H9 (cell line): ENCODE measurements around the gene AQP2. TPM values are rescaled to one million over a fixed set of nuclear protein-coding genes. Genes with fewer than 3 reads are reported as not detected.

ENCODE experiments used
- DNase-seq: peaks from one replicate; pipeline ENCODE4 v3.0.0-alpha.2; 2017
- H2AFZ ChIP-seq: one replicate; pipeline ENCODE4 v1.6.1; 2013; ENCODE audit warnings: mild to moderate bottlenecking, low read length, control low read depth, moderate library complexity
- H2AK5ac ChIP-seq: 2 replicates; pipeline ENCODE4 v1.6.1; 2013; ENCODE audit warnings: low read length, control low read depth, mixed read lengths; ENCODE audit not compliant: insufficient read length
- H2BK120ac ChIP-seq: one replicate; pipeline ENCODE4 v1.6.1; 2013; ENCODE audit warnings: low read depth, mild to moderate bottlenecking, low read length, control low read depth, inconsistent platforms; ENCODE audit not compliant: poor library complexity, severe bottlenecking
- H2BK12ac ChIP-seq: 2 replicates; pipeline ENCODE4 v1.6.1; 2013; ENCODE audit warnings: low read length, control low read depth, mixed read lengths, low read depth; ENCODE audit not compliant: insufficient read length
- H2BK15ac ChIP-seq: 2 replicates; pipeline ENCODE4 v1.6.1; 2013; ENCODE audit warnings: low read depth, low read length, control low read depth
- H2BK20ac ChIP-seq: one replicate; pipeline ENCODE4 v1.6.1; 2013; ENCODE audit warnings: low read depth, mild to moderate bottlenecking, low read length, control low read depth, inconsistent platforms; ENCODE audit not compliant: poor library complexity, severe bottlenecking
- H2BK5ac ChIP-seq: 2 replicates; pipeline ENCODE4 v1.6.1; 2013; ENCODE audit warnings: low read length, control low read depth, mixed read lengths; ENCODE audit not compliant: insufficient read length
- H3K14ac ChIP-seq: 2 replicates; pipeline ENCODE4 v1.6.1; 2013; ENCODE audit warnings: low read length, control low read depth; ENCODE audit not compliant: insufficient read depth
- H3K18ac ChIP-seq: 2 replicates; pipeline ENCODE4 v1.6.1; 2013; ENCODE audit warnings: low read depth, mild to moderate bottlenecking, mixed read lengths, low read length, control low read depth; ENCODE audit not compliant: insufficient read length
- H3K23ac ChIP-seq: 2 replicates; pipeline ENCODE4 v1.6.1; 2013; ENCODE audit warnings: low read length, control low read depth, mixed read lengths, low read depth; ENCODE audit not compliant: insufficient read length
- H3K23me2 ChIP-seq: 2 replicates; pipeline ENCODE4 v1.6.1; 2013; ENCODE audit warnings: low read depth, mild to moderate bottlenecking, mixed read lengths, low read length, control low read depth; ENCODE audit not compliant: insufficient read length, poor library complexity, severe bottlenecking
- H3K27ac ChIP-seq: 2 replicates; pipeline ENCODE4 v1.5.1; 2013; ENCODE audit warnings: low read length, control low read depth, mixed read lengths, low read depth; ENCODE audit not compliant: insufficient read length
- H3K27me3 ChIP-seq: 2 replicates; pipeline ENCODE4 v1.6.1; 2013; ENCODE audit warnings: low read length, control low read depth, inconsistent platforms; ENCODE audit not compliant: insufficient read depth
- H3K4ac ChIP-seq: 2 replicates; pipeline ENCODE4 v1.6.1; 2013; ENCODE audit warnings: low read depth, mild to moderate bottlenecking, control low read depth, inconsistent platforms, low read length, moderate library complexity
- H3K4me1 ChIP-seq: 2 replicates; pipeline ENCODE4 v1.6.1; 2013; ENCODE audit warnings: low read length, control low read depth, inconsistent platforms; ENCODE audit not compliant: insufficient read depth
- H3K4me2 ChIP-seq: 2 replicates; pipeline ENCODE4 v1.6.1; 2013; ENCODE audit warnings: low read length, control low read depth, mixed read lengths; ENCODE audit not compliant: insufficient read length, insufficient read depth
- H3K56ac ChIP-seq: 2 replicates; pipeline ENCODE4 v1.6.1; 2013; ENCODE audit warnings: low read depth, mild to moderate bottlenecking, mixed read lengths, low read length, control low read depth; ENCODE audit not compliant: insufficient read length
- H3K79me1 ChIP-seq: 2 replicates; pipeline ENCODE4 v1.6.1; 2013; ENCODE audit warnings: low read depth, mild to moderate bottlenecking, moderate library complexity, low read length, control low read depth, inconsistent platforms; ENCODE audit not compliant: insufficient read depth, poor library complexity, severe bottlenecking
- H3K79me2 ChIP-seq: 2 replicates; pipeline ENCODE4 v1.6.1; 2013; ENCODE audit warnings: low read length, control low read depth, inconsistent platforms; ENCODE audit not compliant: insufficient read depth
- H3K9ac ChIP-seq: 2 replicates; pipeline ENCODE4 v1.6.1; 2013; ENCODE audit warnings: low read length, control low read depth, mixed read lengths; ENCODE audit not compliant: insufficient read length; ENCODE audit errors: extremely low read depth
- H3K9me3 ChIP-seq: one replicate; pipeline ENCODE4 v1.6.1; 2013; ENCODE audit warnings: low read depth, low read length, inconsistent platforms; ENCODE audit not compliant: control insufficient read depth
- H3T11ph ChIP-seq: one replicate; pipeline ENCODE4 v1.6.1; 2013; ENCODE audit warnings: mild to moderate bottlenecking, low read length, control low read depth, inconsistent platforms
- H4K20me1 ChIP-seq: one replicate; pipeline ENCODE4 v1.6.1; 2013; ENCODE audit not compliant: control insufficient read depth, insufficient read length, insufficient read depth
- H4K5ac ChIP-seq: 2 replicates; pipeline ENCODE4 v1.6.1; 2013; ENCODE audit warnings: low read depth, mild to moderate bottlenecking, mixed read lengths, low read length, control low read depth; ENCODE audit not compliant: insufficient read length
- H4K8ac ChIP-seq: replicated peaks from 2 replicates; pipeline ENCODE4 v1.6.1; 2013; ENCODE audit warnings: low read length, control low read depth, mixed read lengths, low read depth; ENCODE audit not compliant: insufficient read length
- H4K91ac ChIP-seq: 2 replicates; pipeline ENCODE4 v1.6.1; 2013; ENCODE audit warnings: low read depth, mild to moderate bottlenecking, moderate library complexity, mixed read lengths, low read length, control low read depth; ENCODE audit not compliant: insufficient read length
- H3K27ac Mint-ChIP-seq, 3 experiments: 2 replicates in 2 of 3; 3 replicates in 1 of 3; pipeline ENCODE4 v1.8.0; 2020 to 2021; ENCODE audit warnings: mixed read lengths in 3 of 3, mild to moderate bottlenecking in 1 of 3, moderate library complexity in 1 of 3
- H3K27me3 Mint-ChIP-seq: 2 replicates; pipeline ENCODE4 v1.8.0; 2021; ENCODE audit warnings: low read depth, mild to moderate bottlenecking, moderate library complexity, mixed read lengths
- H3K36me3 Mint-ChIP-seq, 3 experiments: 2 replicates in 2 of 3; 3 replicates in 1 of 3; pipeline ENCODE4 v1.8.0; 2020 to 2021; ENCODE audit warnings: low read depth in 3 of 3, mixed read lengths in 3 of 3; ENCODE audit not compliant: insufficient read depth in 1 of 3
- H3K4me1 Mint-ChIP-seq, 2 experiments: 2 replicates each; pipeline ENCODE4 v1.8.0; 2020; ENCODE audit warnings: mixed read lengths in 2 of 2
- H3K4me3 Mint-ChIP-seq, 2 experiments: 2 replicates in 1 of 2; 3 replicates in 1 of 2; pipeline ENCODE4 v1.8.0; 2020 to 2021; ENCODE audit warnings: mild to moderate bottlenecking in 2 of 2, mixed read lengths in 2 of 2, moderate library complexity in 1 of 2
- H3K9me3 Mint-ChIP-seq, 2 experiments: 2 replicates in 1 of 2; 3 replicates in 1 of 2; pipeline ENCODE4 v1.8.0; 2020; ENCODE audit warnings: mild to moderate bottlenecking in 2 of 2, mixed read lengths in 2 of 2, moderate library complexity in 1 of 2
- CTCF ChIP-seq: fragments of 200-600 bp; sonication (generic); conservative IDR thresholded peaks from 3 replicates; pipeline ENCODE4 v1.8.0; 2021; ENCODE audit warnings: antibody characterized with exemption, mild to moderate bottlenecking
- WGBS: extraction: QIAGEN DNeasy Blood & Tissue Kit; methylation state at CpG from one replicate; pipeline ENCODE4 v1.1.7; 2013; ENCODE audit warnings: missing lambda C conversion rate, low lambda C conversion rate, mixed read lengths; ENCODE audit not compliant: insufficient read length; ENCODE audit errors: extremely low coverage; 5-methylcytosine and 5-hydroxymethylcytosine counted together
- total RNA-seq: library from RNA; stranded (reverse); gene quantifications from 2 replicates; pipeline ENCODE4 v1.2.1, GENCODE V29; 2021

AQP2 gene
- total RNA-seq, 1 experiment from 2014 or later, result not detected

GRCh38 chr12:49901026-49901425 lies 49.5 kb upstream of the AQP2 start:
- no CpG with 5 or more reads among the region's 4 CpGs for WGBS
- no peaks in the 10 kb centered on the region for H4K20me1 ChIP-seq
- no peak overlapping the region for H2BK120ac ChIP-seq
- H2BK20ac ChIP-seq, result no peak overlapping the region
- Mint-ChIP-seq H3K4me1 (peaks cover 7 to 28% of the 10 kb centered on the region in 2 experiments), H3K27me3 (peaks cover 65% of the 10 kb centered on the region), H3K27ac (no peak overlapping the region), H3K36me3 (no peaks in the 10 kb centered on the region; a peak in 1 of 7 replicates), H3K4me3 (no peak overlapping the region), H3K9me3 (no peaks in the 10 kb centered on the region)
- no peaks in the 10 kb centered on the region for H3K4me1 ChIP-seq
- no peak overlapping the region for H3K4me2 ChIP-seq
- H3K79me1 ChIP-seq, result no peaks in the 10 kb centered on the region
- no peak overlapping the region for H2BK5ac ChIP-seq
- H3K27me3 ChIP-seq, result no peaks in the 10 kb centered on the region; the same call in 1 of the 2 replicates
- H2AK5ac ChIP-seq, result no peak overlapping the region
- H2BK12ac ChIP-seq, result no peak overlapping the region
- H4K5ac ChIP-seq, result no peak overlapping the region
- no peak overlapping the region for H3K23ac ChIP-seq
- no peak overlapping the region for H2AFZ ChIP-seq
- H3K18ac ChIP-seq, result no peak overlapping the region
- no peak for TF ChIP-seq CTCF
- no peak overlapping the region for H4K8ac ChIP-seq
- no peak overlapping the region for H4K91ac ChIP-seq
- H3K56ac ChIP-seq, result no peak overlapping the region
- no peak overlapping the region for H3K27ac ChIP-seq
- no peak overlapping the region for H2BK15ac ChIP-seq
- no peaks in the 10 kb centered on the region for H3K23me2 ChIP-seq
- no peak overlapping the region for H3K14ac ChIP-seq
- H3T11ph ChIP-seq, result no peak overlapping the region
- H3K79me2 ChIP-seq, result no peaks in the 10 kb centered on the region
- DNase-seq, result no peak
- H3K9ac ChIP-seq, result no peak overlapping the region
- H3K9me3 ChIP-seq, result no peaks in the 10 kb centered on the region
- no peak overlapping the region for H3K4ac ChIP-seq
